MCF 10A (cell line): ENCODE data around the gene TECPR1. TPM values are rescaled to one million over a fixed set of nuclear protein-coding genes. Genes with fewer than 3 reads are reported as not detected.

Source experiments
- BruUV-seq: library from RNA; stranded (reverse); fragments of 400-500 nt; replicated peaks from 2 replicates; lab custom pipeline; 2021; lab: Mats Ljungman, UMichigan
- CTCF ChIA-PET: fragments of 300-600 bp; sonication (Branson Sonifier 250); formaldehyde crosslinking; extraction: SDS; loops from one replicate; lab custom pipeline; 2021; ENCODE audit warnings: antibody characterized with exemption, inconsistent platforms; lab: Yijun Ruan, JAX
- POLR2A ChIA-PET: fragments of 300-600, 350-650 bp; sonication (Branson Sonifier 250); formaldehyde crosslinking; extraction: SDS; loops from one replicate; lab custom pipeline; 2020; ENCODE audit warnings: antibody characterized with exemption, inconsistent platforms; lab: Yijun Ruan, JAX
- DNase-seq: peaks from one replicate; pipeline ENCODE4 v3.0.0-alpha.2; 2018; ENCODE audit not compliant: unreplicated experiment
- H3K27ac Mint-ChIP-seq: one replicate; pipeline ENCODE4 v1.8.0; 2022; ENCODE audit warnings: mild to moderate bottlenecking, low read depth, mixed read lengths; ENCODE audit not compliant: unreplicated experiment
- H3K27me3 Mint-ChIP-seq: one replicate; pipeline ENCODE4 v1.8.0; 2022; ENCODE audit warnings: mixed read lengths; ENCODE audit not compliant: insufficient read depth, unreplicated experiment
- H3K36me3 Mint-ChIP-seq: one replicate; pipeline ENCODE4 v1.8.0; 2022; ENCODE audit warnings: mild to moderate bottlenecking, moderate library complexity, mixed read lengths; ENCODE audit not compliant: insufficient read depth, unreplicated experiment
- H3K4me1 Mint-ChIP-seq: one replicate; pipeline ENCODE4 v1.8.0; 2022; ENCODE audit warnings: mixed read lengths; ENCODE audit not compliant: insufficient read depth, unreplicated experiment
- H3K4me3 Mint-ChIP-seq: one replicate; pipeline ENCODE4 v1.8.0; 2022; ENCODE audit warnings: mild to moderate bottlenecking, moderate library complexity, mixed read lengths; ENCODE audit not compliant: unreplicated experiment
- H3K9me3 Mint-ChIP-seq: one replicate; pipeline ENCODE4 v1.8.0; 2022; ENCODE audit warnings: mixed read lengths; ENCODE audit not compliant: unreplicated experiment
- CTCF ChIP-seq: fragments of 200-600 bp; IDR thresholded peaks from one replicate; pipeline ENCODE4 v1.8.0; 2022; ENCODE audit warnings: antibody characterized with exemption, mild to moderate bottlenecking; ENCODE audit not compliant: unreplicated experiment
- intact Hi-C: fragments of 100-400 bp; cut with micrococcal nuclease; formaldehyde crosslinking; loops from 2 replicates; pipeline ENCODE4 v1.14.1; 2022
- total RNA-seq: library from RNA; stranded (reverse); gene quantifications from 2 replicates; pipeline ENCODE4 v1.2.3, GENCODE V29; 2022

The TECPR1 gene
- total RNA-seq, 1 experiment from 2014 or later = 15.4 TPM

GRCh38 chr7:98223898-98224700 is 27.9 kb downstream of the TECPR1 start:
- no peaks in the 10 kb centered on the region for H3K4me1 Mint-ChIP-seq
- peaks cover 5% of the 10 kb centered on the region for H3K36me3 Mint-ChIP-seq
- H3K9me3 Mint-ChIP-seq = no peaks in the 10 kb centered on the region
- H3K27me3 Mint-ChIP-seq = no peaks in the 10 kb centered on the region
- no peak for TF ChIP-seq CTCF
- ChIA-PET CTCF (no interaction called here), POLR2A (no interaction called here)
- no peak for DNase-seq
- no peak overlapping the region for H3K27ac Mint-ChIP-seq
- intact Hi-C loops = no loop called here
- no TSS peak for BruUV-seq
- H3K4me3 Mint-ChIP-seq = no peak overlapping the region

- no peaks in the 10 kb centered on the region for H3K4me1 Mint-ChIP-seq
- DNase-seq = no peak
- no peaks in the 10 kb centered on the region for H3K9me3 Mint-ChIP-seq
- no TSS peak for BruUV-seq
- H3K27me3 Mint-ChIP-seq = no peaks in the 10 kb centered on the region
- no peak overlapping the region for H3K4me3 Mint-ChIP-seq
- intact Hi-C loops = no loop called here
- no peak overlapping the region for H3K27ac Mint-ChIP-seq
- no peak for TF ChIP-seq CTCF
- CTCF ChIA-PET = no interaction called here
- H3K36me3 Mint-ChIP-seq = peaks cover 5% of the 10 kb centered on the region
- POLR2A ChIA-PET = no interaction called here
These were observed 28.6 kb downstream of the TECPR1 start for GRCh38 chr7:98223351-98223897.

GRCh38 chr7:98222533-98223195 is 29.4 kb downstream of the TECPR1 start:
- Mint-ChIP-seq H3K36me3 (peaks cover 5% of the 10 kb centered on the region), H3K27me3 (no peaks in the 10 kb centered on the region), H3K4me3 (no peak overlapping the region), H3K9me3 (no peaks in the 10 kb centered on the region), H3K4me1 (no peaks in the 10 kb centered on the region), H3K27ac (no peak overlapping the region)
- ChIA-PET CTCF (no interaction called here), POLR2A (no interaction called here)
- TF ChIP-seq CTCF = no peak
- DNase-seq = no peak
- intact Hi-C loops = no loop called here
- no TSS peak for BruUV-seq
